GM19372 (cell line): ENCODE results near the gene ENTPD1.
A peak's percentile ranks its signal among the peaks of the same experiment; 100 is the strongest.

Experiments
- ATAC-seq: cut with Tn5 transposase; IDR thresholded peaks from one replicate; pipeline ENCODE4 v1.9.1; 2021; ENCODE audit warnings: mild to moderate bottlenecking, low read depth, moderate library complexity; ENCODE audit not compliant: unreplicated experiment

Gene ENTPD1

DNA sequence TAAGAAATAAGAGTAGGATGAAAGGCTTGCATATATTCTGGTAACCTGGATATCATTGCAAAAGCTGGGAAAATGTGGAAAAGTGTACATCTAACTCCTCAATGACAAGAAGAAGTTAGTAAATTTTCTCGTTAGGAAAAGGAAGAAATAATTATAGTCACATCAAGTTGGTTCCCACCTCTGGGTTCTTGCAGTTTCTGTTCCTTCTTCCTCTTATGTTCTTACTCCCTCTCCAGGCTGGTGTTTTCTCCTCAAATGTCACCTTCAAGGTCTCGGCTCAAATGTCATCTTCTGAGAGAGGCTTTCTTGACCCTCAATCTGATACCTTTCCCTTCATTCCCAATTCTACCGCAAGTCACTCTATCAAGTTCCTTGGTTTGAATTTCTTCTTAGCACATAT lies 64.4 kb downstream of the ENTPD1 start:
- no peak for ATAC-seq

DNA sequence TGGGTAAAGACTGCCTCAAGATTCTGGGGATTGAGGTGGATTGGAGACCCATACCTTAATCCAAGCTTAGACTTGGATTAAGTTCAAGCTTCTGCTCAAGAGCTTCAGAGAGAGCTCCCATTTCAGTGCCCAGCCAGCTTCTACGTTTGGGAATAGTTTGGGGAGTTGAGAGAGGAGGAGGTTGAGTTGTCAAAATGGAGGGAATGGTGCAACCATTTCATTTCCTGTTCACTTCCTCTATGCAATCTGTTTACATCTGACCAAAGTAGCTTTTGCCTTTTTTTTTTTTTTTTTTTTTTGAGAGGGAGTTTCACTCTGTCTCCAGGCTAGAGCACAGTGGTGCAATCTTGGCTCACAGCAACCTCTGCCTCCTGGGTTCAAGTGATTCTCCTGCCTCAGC lies 65.8 kb downstream of the ENTPD1 start:
- ATAC-seq = no peak

DNA sequence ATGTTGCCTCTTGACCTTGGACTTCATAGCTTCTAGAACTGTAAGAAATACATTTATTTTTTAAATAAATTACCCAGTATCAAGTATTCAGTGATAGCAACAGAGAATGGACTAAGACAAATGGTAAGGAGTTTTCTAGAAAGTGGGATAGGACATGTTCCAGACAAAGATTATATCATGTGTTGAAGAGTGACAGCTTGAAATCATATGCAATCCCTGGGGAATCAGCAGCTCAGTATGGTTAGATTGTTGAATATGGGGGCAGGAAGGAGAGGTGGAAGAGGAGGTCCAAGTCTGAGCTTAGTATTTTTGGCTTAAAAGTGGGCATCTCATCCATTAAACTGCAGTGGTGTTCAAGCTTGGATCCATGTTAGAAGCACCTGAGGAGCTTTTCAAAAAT lies 74.1 kb downstream of the ENTPD1 start:
- ATAC-seq = no peak

DNA sequence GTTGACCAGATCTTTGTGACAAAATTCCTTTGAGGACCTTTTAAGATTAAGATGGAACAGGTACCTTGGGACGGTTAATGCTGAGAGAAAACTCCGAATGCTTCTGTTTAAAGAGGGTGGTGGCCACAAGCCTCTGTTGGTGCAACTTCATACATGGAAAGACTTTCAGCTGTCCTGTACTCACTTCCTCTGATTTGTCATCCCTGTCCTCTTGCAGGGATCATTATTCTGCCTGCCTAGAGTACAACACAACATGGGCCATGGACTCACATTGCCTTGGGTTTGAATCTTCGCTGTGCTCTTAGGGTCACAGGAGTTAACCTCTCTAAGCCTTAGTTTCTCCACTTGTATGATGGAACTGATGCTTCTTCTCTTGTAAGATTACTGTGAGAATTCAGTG lies 75.1 kb downstream of the ENTPD1 start:
- ATAC-seq = no peak

DNA sequence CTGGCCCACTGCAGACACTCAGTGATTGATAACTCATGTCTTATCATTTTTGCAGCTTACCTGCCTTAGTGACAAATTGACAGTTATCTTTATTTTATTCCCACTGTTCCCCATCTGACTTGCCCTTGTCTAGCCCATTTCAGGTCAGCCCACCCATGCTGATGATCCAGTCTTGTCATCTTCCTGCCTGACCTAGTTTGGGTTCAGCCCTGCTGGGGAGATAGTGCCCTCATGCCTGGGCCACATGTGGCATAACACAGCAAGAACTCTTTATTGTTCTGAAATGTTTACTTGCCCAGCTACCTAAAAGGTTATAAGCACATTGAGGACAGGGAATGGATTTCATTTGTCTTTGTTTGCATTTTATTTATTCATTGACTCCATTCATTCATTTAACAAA lies 75.6 kb downstream of the ENTPD1 start:
- no peak for ATAC-seq

DNA sequence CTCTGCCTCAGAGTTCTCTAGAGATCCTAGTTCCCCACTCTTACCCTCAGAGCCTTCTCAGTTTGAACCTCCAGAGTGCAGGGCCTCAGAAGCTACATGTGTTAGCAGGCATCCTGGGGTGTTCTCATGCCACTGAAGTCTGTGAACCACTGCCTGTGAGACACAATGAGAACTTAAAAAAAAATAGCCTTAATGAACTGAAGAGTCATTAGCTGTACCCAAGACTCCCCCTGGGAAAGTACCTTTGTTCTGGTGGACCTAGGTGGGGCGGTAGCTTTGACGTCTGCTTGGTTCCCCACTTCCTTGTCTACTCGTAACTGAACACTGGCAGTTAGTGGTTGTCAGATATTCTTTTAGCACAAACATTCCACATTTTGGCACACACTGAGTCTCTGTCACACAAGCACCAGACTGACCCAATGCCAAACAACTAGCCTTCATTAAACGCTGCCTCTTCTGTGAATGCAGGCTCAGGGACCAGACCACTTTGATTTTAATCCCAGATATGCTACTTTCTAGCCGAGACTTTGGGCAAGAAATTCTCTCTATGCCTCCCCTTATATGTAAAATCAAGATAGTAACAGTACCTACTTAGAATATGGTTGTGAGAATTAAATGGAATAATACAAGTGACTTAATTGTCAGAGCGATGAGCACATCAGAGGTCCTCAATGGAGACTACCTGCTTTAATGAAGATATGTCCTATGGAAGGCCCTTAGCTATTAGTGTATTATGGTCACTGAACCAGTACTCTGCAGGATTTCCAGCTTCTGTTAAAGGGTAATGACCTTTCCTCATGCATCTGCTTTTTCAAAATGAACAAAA lies 76.5 kb downstream of the ENTPD1 start:
- ATAC-seq = peak; percentile 78

DNA sequence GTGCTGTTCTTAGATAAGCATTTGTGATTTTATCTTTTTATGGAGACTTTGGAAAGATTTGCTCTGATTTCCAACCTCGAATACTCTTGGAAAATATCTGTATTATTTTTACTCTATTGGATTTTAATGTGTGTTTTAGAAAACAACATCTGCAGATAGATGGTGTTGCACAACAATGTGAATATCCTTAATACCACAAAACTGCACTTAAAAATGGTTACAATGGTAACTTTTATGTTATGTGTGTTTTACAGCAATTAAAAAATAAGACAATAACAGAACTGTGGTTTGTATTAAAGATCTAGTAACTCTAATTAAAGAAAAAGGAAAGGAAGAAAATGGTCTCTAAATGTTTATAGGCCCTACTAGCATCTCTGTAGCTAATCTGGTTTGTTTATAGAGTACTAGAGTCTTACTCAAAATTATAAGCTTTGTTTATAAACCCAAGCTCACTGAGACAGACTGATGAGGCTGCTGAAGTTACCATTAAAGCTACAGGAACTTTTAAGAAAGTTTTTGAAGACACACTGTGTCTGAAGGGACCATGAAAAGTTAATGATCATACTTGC lies 77.2 kb downstream of the ENTPD1 start:
- ATAC-seq = no peak

DNA sequence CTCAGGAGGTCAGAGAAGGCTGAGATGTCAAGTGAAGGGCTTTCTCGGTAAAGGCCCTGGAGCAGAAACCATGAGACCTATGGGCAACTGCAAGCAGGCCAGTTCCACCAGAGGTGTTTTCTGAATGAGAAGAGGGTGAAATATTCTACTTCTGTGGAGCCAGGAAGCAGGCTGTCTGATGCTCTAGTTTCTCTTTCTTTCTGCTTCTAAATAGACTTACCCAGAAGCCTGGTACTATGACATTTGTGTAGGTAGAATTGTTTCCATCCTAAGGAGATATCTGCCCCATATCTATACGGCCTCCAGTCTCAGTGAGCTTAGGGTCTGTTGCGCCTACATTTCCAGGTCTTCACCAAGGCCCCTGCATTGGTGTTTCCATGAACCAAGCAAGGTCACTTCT lies 78.4 kb downstream of the ENTPD1 start:
- ATAC-seq = no peak

DNA sequence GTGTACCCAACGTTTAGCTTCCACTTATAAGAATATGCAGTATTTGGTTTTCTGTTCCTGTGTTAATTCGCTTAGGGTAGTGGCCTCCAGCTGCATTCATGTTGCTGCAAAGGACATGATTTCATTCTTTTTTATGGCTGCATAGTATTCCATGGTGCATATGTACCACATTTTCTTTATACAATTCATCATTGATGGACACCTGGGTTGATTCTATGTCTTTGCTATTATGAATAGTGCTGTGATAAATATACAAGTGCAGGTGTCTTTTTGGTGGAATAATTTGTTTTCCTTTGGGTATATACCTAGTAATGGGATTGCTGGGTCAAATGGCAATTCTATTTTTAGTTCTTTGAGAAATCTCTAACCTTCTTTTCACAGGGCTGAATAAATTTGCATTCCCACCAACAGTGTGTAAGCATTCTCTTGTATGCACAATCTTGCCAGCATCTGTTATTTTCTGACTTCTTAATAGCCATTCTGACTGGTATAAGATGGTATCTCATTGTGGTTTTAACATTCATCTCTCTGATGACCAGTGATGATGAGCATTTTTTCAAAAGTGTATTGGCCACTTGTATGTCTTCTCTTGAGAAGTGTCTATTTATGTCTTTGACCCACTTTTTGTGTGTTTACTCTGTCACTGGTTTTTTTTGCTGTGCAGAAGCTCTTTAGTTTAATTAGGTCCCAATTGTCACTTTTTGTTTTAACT lies 79.3 kb downstream of the ENTPD1 start:
- ATAC-seq = no peak

DNA sequence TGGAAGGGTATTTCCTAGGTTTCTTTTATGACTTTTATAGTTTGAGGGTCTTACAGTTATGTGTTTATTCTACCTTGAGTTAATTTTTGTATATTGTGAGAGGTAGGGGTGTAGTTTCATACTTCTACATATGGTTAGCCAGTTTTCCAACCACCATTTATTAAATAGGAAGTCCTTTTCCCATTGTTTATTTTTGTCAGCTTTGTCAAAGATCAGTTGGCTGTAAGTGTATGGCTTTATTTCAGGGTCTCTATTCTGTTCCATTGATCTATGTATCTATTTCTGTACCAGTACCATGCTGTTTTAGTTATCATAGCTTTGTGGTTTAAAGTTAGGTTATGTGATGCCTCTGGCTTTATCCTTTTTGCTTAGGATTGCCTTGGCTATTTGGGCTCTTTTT lies 79.9 kb downstream of the ENTPD1 start:
- ATAC-seq = no peak

DNA sequence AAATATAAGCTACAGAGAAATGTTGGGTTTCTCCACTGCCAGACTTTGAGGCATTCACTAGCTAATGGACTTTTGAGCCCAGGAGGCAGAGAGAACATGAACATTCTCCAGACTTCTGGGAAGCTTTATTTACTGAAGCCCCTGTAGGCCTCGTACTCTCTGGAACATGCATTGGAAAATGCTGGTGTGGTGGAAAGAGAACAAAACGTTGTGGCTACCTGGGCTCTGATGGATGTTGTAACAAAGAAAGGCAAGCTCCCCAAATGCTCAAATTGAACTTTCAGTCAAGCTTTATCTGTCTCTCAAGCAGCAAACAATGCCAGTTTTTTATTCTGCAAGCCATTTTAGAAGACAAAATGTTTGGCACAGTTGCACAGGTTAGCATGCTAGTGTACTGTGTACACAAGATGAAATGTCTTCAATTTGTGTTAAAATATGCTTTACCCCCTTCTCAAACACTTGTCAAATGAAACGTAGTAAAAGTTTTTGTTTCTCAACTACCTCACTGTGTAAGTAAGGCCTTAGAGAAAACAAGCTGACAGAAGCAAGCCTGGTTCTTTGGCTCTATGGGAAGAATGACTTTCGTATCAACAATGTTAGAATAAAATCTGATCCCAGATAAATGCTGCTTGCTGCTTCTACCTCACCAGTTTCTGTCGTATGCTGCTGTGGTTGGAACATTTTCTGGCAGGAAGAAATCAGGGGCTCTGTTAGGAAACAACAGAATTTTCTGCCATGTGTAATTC lies 80.8 kb downstream of the ENTPD1 start:
- ATAC-seq = no peak

DNA sequence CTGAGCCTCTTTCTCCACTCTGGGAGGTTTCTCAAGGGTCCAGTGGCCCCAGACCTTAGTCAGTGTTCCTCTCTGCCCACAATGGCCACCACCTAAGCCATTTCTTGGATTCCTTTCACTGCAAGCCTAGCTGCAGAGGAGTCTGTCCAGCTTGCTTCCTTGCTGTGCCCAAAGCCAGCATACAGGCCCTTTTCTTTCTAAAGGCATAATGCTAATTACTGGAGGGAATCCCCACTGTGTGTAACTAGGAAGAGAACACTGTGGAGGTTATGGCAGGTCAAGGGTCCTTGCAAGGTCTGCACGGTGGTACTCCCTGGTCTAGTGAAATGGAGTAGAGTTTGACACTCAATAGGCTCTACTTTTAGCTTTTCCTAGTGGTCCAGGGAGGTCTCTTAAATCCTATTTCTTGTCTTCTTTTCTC lies 81.4 kb downstream of the ENTPD1 start:
- ATAC-seq = peak; percentile 25

DNA sequence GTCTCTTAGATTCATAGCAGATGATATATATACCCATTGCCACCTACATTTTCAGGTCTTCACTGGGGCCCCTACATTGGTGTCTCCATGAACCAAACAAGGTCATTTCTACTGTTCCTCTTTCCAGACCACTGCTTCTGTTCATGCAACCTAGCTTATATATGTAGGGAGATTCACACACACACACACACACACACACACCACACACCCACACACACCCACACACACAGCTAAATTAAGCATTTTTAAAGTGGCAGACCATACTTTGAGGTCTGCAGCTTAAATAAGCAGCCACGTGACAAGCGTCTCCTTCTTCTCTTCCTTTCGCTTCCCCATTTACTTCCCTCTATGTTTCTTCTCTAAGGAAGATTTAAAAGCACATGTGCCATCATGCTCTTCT lies 81.8 kb downstream of the ENTPD1 start:
- peak; percentile 43 for ATAC-seq

DNA sequence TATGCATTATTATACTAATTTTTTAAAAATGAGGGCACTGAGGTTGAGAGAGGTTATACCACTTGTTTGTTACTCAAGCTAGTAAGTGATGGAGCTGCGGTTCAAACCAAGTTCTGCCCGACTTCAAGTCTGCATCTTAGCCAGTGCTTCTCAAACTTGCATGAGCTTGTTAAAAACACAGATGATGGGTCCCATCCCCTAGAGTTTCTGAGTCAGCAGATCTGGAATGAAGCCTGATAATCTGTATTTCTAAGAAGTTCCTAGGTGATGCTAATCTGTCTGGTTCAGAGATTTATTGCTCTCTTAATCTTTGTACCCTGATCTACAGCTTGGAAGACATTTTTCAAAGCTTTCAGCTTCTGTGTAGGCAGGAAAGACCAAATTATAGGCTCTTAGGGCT lies 84.2 kb downstream of the ENTPD1 start:
- ATAC-seq = no peak

DNA sequence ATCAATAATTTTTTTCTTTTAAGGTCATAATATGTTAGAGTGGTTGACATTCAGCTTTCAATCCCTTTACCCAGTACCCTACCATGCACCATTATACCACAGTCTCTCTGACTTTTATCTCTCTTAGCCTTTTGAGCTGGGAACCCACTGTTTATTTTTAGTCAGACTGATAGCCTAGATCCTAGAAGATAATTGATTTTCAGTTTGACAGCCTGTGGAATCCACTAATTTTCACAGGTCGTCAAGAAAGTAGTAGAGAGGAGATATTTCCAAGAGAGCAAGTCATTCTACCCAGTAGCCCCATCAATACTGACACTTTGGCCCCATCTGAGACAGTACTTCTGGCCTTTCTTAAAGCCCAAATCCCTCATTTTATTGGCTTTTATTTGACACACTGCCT lies 84.7 kb downstream of the ENTPD1 start:
- no peak for ATAC-seq

DNA sequence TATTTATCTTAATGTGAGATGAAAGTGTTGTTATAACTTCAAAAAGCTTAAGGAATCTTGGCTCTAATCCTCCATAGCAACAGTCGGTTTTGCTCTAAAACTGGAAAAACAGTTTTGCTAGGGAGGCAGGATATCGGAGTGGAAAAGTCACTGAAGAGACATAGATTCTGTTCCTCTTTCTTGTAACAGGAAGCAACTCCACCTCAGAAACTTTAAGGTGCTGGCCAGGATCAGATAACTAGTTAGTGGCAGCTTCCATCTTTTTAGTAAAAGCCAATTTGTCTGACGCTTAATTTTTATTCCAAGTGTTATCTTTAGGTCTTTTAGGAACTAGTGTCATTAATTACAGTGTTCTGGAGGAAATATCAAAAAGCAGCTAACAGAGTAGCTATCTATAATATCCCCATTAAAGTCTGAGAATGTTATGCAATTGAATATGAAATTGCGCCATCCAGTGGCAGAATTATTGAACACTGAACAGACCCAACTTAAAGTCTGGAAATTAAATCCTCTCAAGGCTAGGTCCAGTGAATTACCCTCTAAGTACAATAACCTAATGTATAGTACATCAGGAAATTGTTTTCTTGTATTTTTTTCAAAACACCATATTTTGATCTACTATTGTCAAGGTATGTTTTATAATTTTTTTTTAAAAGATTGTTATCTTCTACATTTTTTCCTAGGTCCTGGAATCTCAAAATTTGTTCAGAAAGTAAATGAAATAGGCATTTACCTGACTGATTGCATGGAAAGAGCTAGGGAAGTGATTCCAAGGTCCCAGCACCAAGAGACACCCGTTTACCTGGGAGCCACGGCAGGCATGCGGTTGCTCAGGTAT lies 85.9 kb downstream of the ENTPD1 start:
- no peak for ATAC-seq

DNA sequence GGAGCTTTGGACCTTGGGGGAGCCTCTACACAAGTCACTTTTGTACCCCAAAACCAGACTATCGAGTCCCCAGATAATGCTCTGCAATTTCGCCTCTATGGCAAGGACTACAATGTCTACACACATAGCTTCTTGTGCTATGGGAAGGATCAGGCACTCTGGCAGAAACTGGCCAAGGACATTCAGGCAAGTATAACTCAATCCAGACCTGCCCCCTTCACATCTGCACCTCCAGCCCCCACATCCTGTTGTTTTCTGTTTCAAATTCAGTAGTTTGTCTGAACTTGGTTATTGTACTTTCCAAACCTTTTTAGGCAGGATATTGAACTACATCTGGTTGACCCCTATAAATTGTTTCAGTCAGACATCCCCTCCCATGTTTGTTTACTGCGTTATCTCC lies 89.4 kb downstream of the ENTPD1 start:
- ATAC-seq = no peak

DNA sequence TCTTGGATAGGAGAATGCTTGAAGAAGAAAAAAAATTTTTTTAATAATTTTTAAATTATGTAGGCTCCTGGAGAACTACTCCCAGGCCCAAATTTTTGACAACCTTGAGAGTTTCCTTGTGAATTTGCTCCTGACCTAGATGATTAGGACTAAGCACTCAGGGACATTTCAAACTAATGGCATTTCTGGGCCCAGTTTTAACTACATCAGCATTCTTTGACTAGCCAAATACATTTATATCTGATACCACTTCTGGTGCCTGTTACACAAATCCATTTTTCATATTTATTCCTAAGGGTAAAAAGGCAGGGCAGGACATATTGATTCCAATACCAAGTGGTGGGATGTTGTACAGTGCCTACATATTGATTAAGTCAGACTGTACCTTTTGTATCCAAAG lies 91.0 kb downstream of the ENTPD1 start:
- ATAC-seq = no peak

DNA sequence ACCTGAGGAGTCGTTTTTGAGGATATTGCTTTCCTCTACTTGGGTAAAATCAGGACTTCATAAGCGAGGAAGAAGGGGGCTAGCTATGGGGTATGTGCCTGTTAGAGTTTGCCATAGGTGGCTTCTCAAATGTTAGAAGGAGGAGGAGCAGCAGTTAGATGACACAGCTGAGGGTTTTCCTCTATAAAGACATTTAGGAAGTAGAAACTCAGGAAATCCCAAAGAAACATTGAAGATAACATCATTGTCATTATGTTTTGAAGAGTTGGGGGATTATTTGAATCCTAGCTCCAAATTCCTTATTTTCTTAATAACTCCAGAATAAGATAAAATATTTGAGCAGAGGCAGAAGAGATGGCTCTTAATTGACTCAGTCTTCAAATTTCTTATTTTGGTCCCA lies 92.9 kb downstream of the ENTPD1 start:
- ATAC-seq = no peak

DNA sequence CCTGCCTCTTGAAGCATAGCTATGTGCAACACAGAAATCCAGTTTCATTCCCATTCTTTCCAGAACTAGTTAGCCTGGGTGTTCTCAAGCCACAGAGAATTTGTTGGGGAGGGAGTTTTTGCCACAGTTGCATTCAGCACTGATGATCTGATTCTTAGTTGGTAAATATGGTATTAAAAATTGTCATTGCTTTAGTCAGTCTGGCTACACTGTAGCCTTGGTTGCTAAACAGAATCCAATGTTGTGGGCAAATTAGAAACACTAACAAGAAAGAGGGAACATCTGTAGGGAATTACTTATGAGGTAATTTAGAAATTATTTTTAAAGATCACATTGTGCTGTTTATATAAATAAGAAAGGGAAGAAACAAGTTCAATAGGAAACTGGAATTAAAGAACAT lies 94.8 kb downstream of the ENTPD1 start:
- no peak for ATAC-seq
